OCI-LY1 (cell line): Measurements from ENCODE around the gene AGBL1.

Source experiments
- H2AFZ ChIP-seq: fragments of 200-600 bp; sonication (generic), shearing (Covaris generic); 2 replicates; pipeline ENCODE4 v1.6.0; 2014; ENCODE audit warnings: antibody characterized with exemption, mild to moderate bottlenecking, low read length
- H3F3A ChIP-seq: fragments of 200-600 bp; sonication (generic), shearing (Covaris generic); 2 replicates; pipeline ENCODE4 v1.6.0; 2014; ENCODE audit warnings: mild to moderate bottlenecking, antibody characterized with exemption, low read length, moderate library complexity; ENCODE audit not compliant: insufficient read depth
- H3K27ac ChIP-seq: fragments of 200-600 bp; sonication (generic); 2 replicates; pipeline ENCODE4 v1.5.1; 2014; ENCODE audit warnings: low read length, mixed run types, mild to moderate bottlenecking, low read depth; ENCODE audit not compliant: poor library complexity, severe bottlenecking
- H3K27me3 ChIP-seq: fragments of 200-600 bp; sonication (generic); 2 replicates; pipeline ENCODE4 v1.6.0; 2014; ENCODE audit warnings: antibody characterized with exemption, mild to moderate bottlenecking, low read length, moderate library complexity; ENCODE audit not compliant: insufficient read depth
- H3K36me3 ChIP-seq: fragments of 200-600 bp; sonication (generic); 2 replicates; pipeline ENCODE4 v1.6.1; 2014; ENCODE audit warnings: mild to moderate bottlenecking, antibody characterized with exemption, low read length, moderate library complexity, mixed read lengths; ENCODE audit not compliant: insufficient read depth
- H3K4me1 ChIP-seq: fragments of 200-600 bp; sonication (generic); 2 replicates; pipeline ENCODE4 v1.5.1; 2014; ENCODE audit warnings: mild to moderate bottlenecking, low read length, moderate library complexity; ENCODE audit not compliant: insufficient read depth, severe bottlenecking
- H3K4me2 ChIP-seq: fragments of 200-600 bp; sonication (generic), shearing (Covaris generic); 2 replicates; pipeline ENCODE4 v1.6.1; 2014; ENCODE audit warnings: low read length
- H3K4me3 ChIP-seq: fragments of 200-600 bp; sonication (generic); 2 replicates; pipeline ENCODE4 v1.5.1; 2014; ENCODE audit warnings: low read length, low read depth, mild to moderate bottlenecking, mixed read lengths; ENCODE audit not compliant: poor library complexity, severe bottlenecking
- H3K79me2 ChIP-seq: fragments of 200-600 bp; shearing (Covaris generic); 2 replicates; pipeline ENCODE4 v1.6.1; 2016; ENCODE audit warnings: mixed run types, low read length, mixed read lengths; ENCODE audit not compliant: insufficient read depth
- H3K9ac ChIP-seq: fragments of 200-600 bp; sonication (generic), shearing (Covaris generic); 2 replicates; pipeline ENCODE4 v1.6.1; 2014; ENCODE audit warnings: mild to moderate bottlenecking, low read length, mixed read lengths
- H3K9me2 ChIP-seq: fragments of 200-600 bp; sonication (generic), shearing (Covaris generic); 2 replicates; pipeline ENCODE4 v1.6.1; 2014; ENCODE audit warnings: low read depth, mild to moderate bottlenecking, low read length, mixed read lengths
- H3K9me3 ChIP-seq: fragments of 200-600 bp; shearing (Covaris generic); 2 replicates; pipeline ENCODE4 v1.6.1; 2014; ENCODE audit warnings: low read length, mixed read lengths
- H4K20me1 ChIP-seq: fragments of 200-600 bp; sonication (generic), shearing (Covaris generic); 2 replicates; pipeline ENCODE4 v1.6.0; 2016; ENCODE audit warnings: mild to moderate bottlenecking, low read length; ENCODE audit not compliant: insufficient read depth
- EZH2 ChIP-seq: fragments of 200-600 bp; sonication (generic), shearing (Covaris generic); IDR thresholded peaks from 2 replicates; pipeline ENCODE4 v1.8.0; 2017; ENCODE audit warnings: borderline replicate concordance, mixed run types, mild to moderate bottlenecking, antibody characterized with exemption, low read length, moderate library complexity, mixed read lengths
- TF ChIP-seq, protein P1 (sequence below): fragments of 200-600 bp; sonication (generic), shearing (Covaris generic); IDR thresholded peaks from 2 replicates; pipeline ENCODE4 v1.5.1; 2017; ENCODE audit warnings: mild to moderate bottlenecking, antibody characterized with exemption, low read length, moderate library complexity, mixed read lengths

AGBL1 gene

DNA sequence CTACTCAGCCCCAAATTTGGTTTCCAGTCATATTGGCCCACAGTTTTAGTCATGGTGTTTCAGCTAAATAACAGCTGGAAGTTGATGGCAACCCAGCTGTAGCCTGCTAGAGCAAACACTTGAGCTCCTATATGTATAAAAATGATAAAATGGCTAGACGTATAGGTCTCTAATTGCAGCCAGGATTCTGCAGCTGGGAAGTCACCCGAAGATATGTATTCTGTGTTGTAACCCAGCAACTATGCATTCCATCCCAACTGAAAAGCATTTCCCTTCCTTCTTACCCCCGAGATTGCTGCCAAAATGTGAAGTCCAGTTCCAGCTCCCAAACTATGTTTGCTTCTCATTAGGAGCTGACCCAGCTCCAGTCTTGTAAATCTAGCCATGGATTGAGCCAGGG, 408.4 kb downstream of the AGBL1 start:
- Histone ChIP-seq H3K27ac (no peak overlapping the region), H3F3A (no peaks in the 10 kb centered on the region), H3K9me3 (no peaks in the 10 kb centered on the region), H3K36me3 (no peaks in the 10 kb centered on the region), H3K4me3 (no peak overlapping the region), H3K27me3 (no peaks in the 10 kb centered on the region), H3K4me2 (no peak overlapping the region), H2AFZ (no peak overlapping the region), H4K20me1 (no peaks in the 10 kb centered on the region), H3K9ac (no peak overlapping the region), H3K9me2 (no peaks in the 10 kb centered on the region), H3K79me2 (no peaks in the 10 kb centered on the region), H3K4me1 (no peaks in the 10 kb centered on the region)
- no peak for TF ChIP-seq EZH2
- TF ChIP-seq, protein P1, sequence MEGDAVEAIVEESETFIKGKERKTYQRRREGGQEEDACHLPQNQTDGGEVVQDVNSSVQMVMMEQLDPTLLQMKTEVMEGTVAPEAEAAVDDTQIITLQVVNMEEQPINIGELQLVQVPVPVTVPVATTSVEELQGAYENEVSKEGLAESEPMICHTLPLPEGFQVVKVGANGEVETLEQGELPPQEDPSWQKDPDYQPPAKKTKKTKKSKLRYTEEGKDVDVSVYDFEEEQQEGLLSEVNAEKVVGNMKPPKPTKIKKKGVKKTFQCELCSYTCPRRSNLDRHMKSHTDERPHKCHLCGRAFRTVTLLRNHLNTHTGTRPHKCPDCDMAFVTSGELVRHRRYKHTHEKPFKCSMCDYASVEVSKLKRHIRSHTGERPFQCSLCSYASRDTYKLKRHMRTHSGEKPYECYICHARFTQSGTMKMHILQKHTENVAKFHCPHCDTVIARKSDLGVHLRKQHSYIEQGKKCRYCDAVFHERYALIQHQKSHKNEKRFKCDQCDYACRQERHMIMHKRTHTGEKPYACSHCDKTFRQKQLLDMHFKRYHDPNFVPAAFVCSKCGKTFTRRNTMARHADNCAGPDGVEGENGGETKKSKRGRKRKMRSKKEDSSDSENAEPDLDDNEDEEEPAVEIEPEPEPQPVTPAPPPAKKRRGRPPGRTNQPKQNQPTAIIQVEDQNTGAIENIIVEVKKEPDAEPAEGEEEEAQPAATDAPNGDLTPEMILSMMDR: no peak

GRCh38 chr15:86489981-86490380, 410.3 kb downstream of the AGBL1 start:
- Histone ChIP-seq H3K36me3 (no peaks in the 10 kb centered on the region), H3K9me2 (no peaks in the 10 kb centered on the region), H3F3A (no peaks in the 10 kb centered on the region), H3K9ac (no peak overlapping the region), H3K4me2 (no peak overlapping the region), H3K4me3 (no peak overlapping the region), H3K4me1 (no peaks in the 10 kb centered on the region), H3K27me3 (no peaks in the 10 kb centered on the region), H3K27ac (no peak overlapping the region), H4K20me1 (no peaks in the 10 kb centered on the region), H3K79me2 (no peaks in the 10 kb centered on the region), H2AFZ (no peak overlapping the region), H3K9me3 (no peaks in the 10 kb centered on the region)
- TF ChIP-seq, protein P1: no peak
- TF ChIP-seq EZH2: no peak

GRCh38 chr15:86491118-86491517, 411.4 kb downstream of the AGBL1 start:
- Histone ChIP-seq H3K9me3 (no peaks in the 10 kb centered on the region), H3K27me3 (no peaks in the 10 kb centered on the region), H3K27ac (no peak overlapping the region), H3K4me2 (no peak overlapping the region), H3K36me3 (no peaks in the 10 kb centered on the region), H3K4me1 (no peaks in the 10 kb centered on the region), H4K20me1 (no peaks in the 10 kb centered on the region), H3K79me2 (no peaks in the 10 kb centered on the region), H3K9me2 (no peaks in the 10 kb centered on the region), H2AFZ (no peak overlapping the region), H3F3A (no peaks in the 10 kb centered on the region), H3K9ac (no peak overlapping the region), H3K4me3 (no peak overlapping the region)
- TF ChIP-seq, protein P1: no peak
- TF ChIP-seq EZH2: no peak
